ENCODE measurements around the gene MSANTD7. TPM values are rescaled to one million over a fixed set of nuclear protein-coding genes. Genes with fewer than 3 reads are reported as not detected.

The MSANTD7 gene
- total RNA-seq, 1 donor from 2014 or later, result 24.7 TPM

- peaks cover 8% of the 10 kb centered on the region for H3K27me3 Mint-ChIP-seq (ENCODE audit: low read depth)
- H3K4me3 Mint-ChIP-seq, result no peak overlapping the region
- peaks cover 3% of the 10 kb centered on the region for H3K4me1 Mint-ChIP-seq
- H3K27ac Mint-ChIP-seq (ENCODE audit: unreplicated experiment), result no peak overlapping the region
- H3K36me3 Mint-ChIP-seq (ENCODE audit: low read depth), result no peaks in the 10 kb centered on the region
- no peak for TF ChIP-seq CTCF (conservative IDR thresholded peaks at IDR 0.05)
- H3K9me3 Mint-ChIP-seq, result no peaks in the 10 kb centered on the region
- DNase-seq (ENCODE audit: low read depth, low spot score), result no peak
Measured at GRCh38 chr10:14823966-14824365, 14.1 kb upstream of the MSANTD7 start.

- Mint-ChIP-seq H3K27me3 (ENCODE audit: low read depth) (peaks cover 8% of the 10 kb centered on the region), H3K36me3 (ENCODE audit: low read depth) (no peaks in the 10 kb centered on the region), H3K27ac (ENCODE audit: unreplicated experiment) (no peak overlapping the region), H3K4me1 (peaks cover 3% of the 10 kb centered on the region), H3K4me3 (no peak overlapping the region), H3K9me3 (no peaks in the 10 kb centered on the region)
- no peak for DNase-seq (ENCODE audit: low read depth, low spot score)
- TF ChIP-seq CTCF (conservative IDR thresholded peaks at IDR 0.05), result no peak
Measured at GRCh38 chr10:14826076-14826829, 11.9 kb upstream of the MSANTD7 start.

GRCh38 chr10:14833106-14833505 is 5.0 kb upstream of the MSANTD7 start:
- DNase-seq (ENCODE audit: low read depth, low spot score), result no peak
- H3K27me3 Mint-ChIP-seq (ENCODE audit: low read depth), result no peaks in the 10 kb centered on the region
- peaks cover 14% of the 10 kb centered on the region for H3K4me1 Mint-ChIP-seq
- no peaks in the 10 kb centered on the region for H3K9me3 Mint-ChIP-seq
- H3K36me3 Mint-ChIP-seq (ENCODE audit: low read depth), result peaks cover 2% of the 10 kb centered on the region
- no peak overlapping the region for H3K27ac Mint-ChIP-seq (ENCODE audit: unreplicated experiment)
- H3K4me3 Mint-ChIP-seq, result no peak overlapping the region
- no peak for TF ChIP-seq CTCF (conservative IDR thresholded peaks at IDR 0.05)

- H3K4me3 Mint-ChIP-seq, result peak overlapping the region; percentile 36
- H3K27me3 Mint-ChIP-seq (ENCODE audit: low read depth), result no peaks in the 10 kb centered on the region
- no peaks in the 10 kb centered on the region for H3K9me3 Mint-ChIP-seq
- H3K27ac Mint-ChIP-seq (ENCODE audit: unreplicated experiment), result no peak overlapping the region
- no peak for TF ChIP-seq CTCF (conservative IDR thresholded peaks at IDR 0.05)
- peaks cover 9% of the 10 kb centered on the region for H3K36me3 Mint-ChIP-seq (ENCODE audit: low read depth)
- H3K4me1 Mint-ChIP-seq, result peaks cover 30% of the 10 kb centered on the region
- no peak for DNase-seq (ENCODE audit: low read depth, low spot score)
Measured at GRCh38 chr10:14836208-14836607, 1.9 kb upstream of the MSANTD7 start.

- no peak for DNase-seq (ENCODE audit: low read depth, low spot score)
- Mint-ChIP-seq H3K4me3 (peak overlapping the region; percentile 92), H3K27me3 (ENCODE audit: low read depth) (no peaks in the 10 kb centered on the region), H3K36me3 (ENCODE audit: low read depth) (peaks cover 9% of the 10 kb centered on the region), H3K27ac (ENCODE audit: unreplicated experiment) (peak overlapping the region; percentile 93), H3K9me3 (no peaks in the 10 kb centered on the region), H3K4me1 (peaks cover 30% of the 10 kb centered on the region)
- TF ChIP-seq CTCF (conservative IDR thresholded peaks at IDR 0.05), result no peak
Measured at GRCh38 chr10:14837003-14837756, 926 bp upstream of the MSANTD7 start.

Measured in neural crest cell (in vitro differentiated cells).